NCI-H128 (cell line): Measurements from ENCODE around the gene PIP4K2B.
"Not testable (repeated sequence)": the region's sequence is repeated elsewhere in the genome, so short reads cannot be mapped to it uniquely, and the experiment has no call there.

Source experiments
- DNase-seq: peaks from one replicate; lab custom pipeline; 2025; ENCODE audit not compliant: unreplicated experiment; lab: John Stamatoyannopoulos, UW

The PIP4K2B gene

GRCh38 chr17:38730526-38731379 lies 68.6 kb downstream of the PIP4K2B start:
- DNase-seq: no peak

- DNase-seq: no peak
These were observed 69.3 kb downstream of the PIP4K2B start, which contains the start of gene CISD3 for GRCh38 chr17:38729886-38730525. TSS of gene CISD3 (plus strand) at chr17:38730341. CDS start at chr17:38730359, 18 bp downstream.

- DNase-seq: no peak
These were observed 69.9 kb downstream of the PIP4K2B start for GRCh38 chr17:38729368-38729885.

- no peak for DNase-seq
These were observed 71.0 kb downstream of the PIP4K2B start for GRCh38 chr17:38728290-38728831.

GRCh38 chr17:38727736-38728135 lies 71.6 kb downstream of the PIP4K2B start:
- DNase-seq: no peak

GRCh38 chr17:38726145-38726544 lies 73.2 kb downstream of the PIP4K2B start:
- DNase-seq: not testable (repeated sequence)

GRCh38 chr17:38725066-38725465 lies 74.3 kb downstream of the PIP4K2B start:
- DNase-seq: no peak

- no peak for DNase-seq
These were observed 74.9 kb downstream of the PIP4K2B start for GRCh38 chr17:38724337-38724988.

GRCh38 chr17:38721802-38722201 lies 77.6 kb downstream of the PIP4K2B start:
- no peak for DNase-seq

GRCh38 chr17:38720941-38721340 lies 78.4 kb downstream of the PIP4K2B start:
- DNase-seq: no peak

GRCh38 chr17:38719943-38720641 lies 79.3 kb downstream of the PIP4K2B start:
- DNase-seq: no peak

GRCh38 chr17:38719289-38719942 lies 79.9 kb downstream of the PIP4K2B start:
- no peak for DNase-seq

- DNase-seq: no peak
These were observed 82.1 kb downstream of the PIP4K2B start for GRCh38 chr17:38717139-38717745.

- DNase-seq: no peak
These were observed 82.9 kb downstream of the PIP4K2B start for GRCh38 chr17:38716368-38717005.
